ENCODE measurements around the gene MEGF8.
"Not testable (repeated sequence)": the region's sequence is repeated elsewhere in the genome, so short reads cannot be mapped to it uniquely, and the experiment has no call there.

MEGF8 gene

GRCh38 chr19:42333018-42333417, 7.6 kb downstream of the MEGF8 start:
- DNase-seq (ENCODE audit: low read depth): no peak

GRCh38 chr19:42333975-42334696, 8.7 kb downstream of the MEGF8 start:
- DNase-seq (ENCODE audit: low read depth): no peak

- DNase-seq (ENCODE audit: low read depth): no peak
Observed at GRCh38 chr19:42334697-42335373, 9.4 kb downstream of the MEGF8 start.

GRCh38 chr19:42335374-42335936, 10.0 kb downstream of the MEGF8 start:
- no peak for DNase-seq (ENCODE audit: low read depth)

GRCh38 chr19:42335971-42336370, 10.5 kb downstream of the MEGF8 start:
- DNase-seq (ENCODE audit: low read depth): no peak

GRCh38 chr19:42339126-42339860, 13.9 kb downstream of the MEGF8 start:
- not testable (repeated sequence) for DNase-seq (ENCODE audit: low read depth)

GRCh38 chr19:42339922-42340321, 14.5 kb downstream of the MEGF8 start:
- DNase-seq (ENCODE audit: low read depth): not testable (repeated sequence)

- no peak for DNase-seq (ENCODE audit: low read depth)
Observed at GRCh38 chr19:42343344-42344110, 18.1 kb downstream of the MEGF8 start.

- no peak for DNase-seq (ENCODE audit: low read depth)
Observed at GRCh38 chr19:42344336-42344893, 19.0 kb downstream of the MEGF8 start.

- DNase-seq (ENCODE audit: low read depth): no peak
Observed at GRCh38 chr19:42345191-42345812, 19.9 kb downstream of the MEGF8 start.

GRCh38 chr19:42348211-42348610, 22.8 kb downstream of the MEGF8 start:
- DNase-seq (ENCODE audit: low read depth): no peak

- DNase-seq (ENCODE audit: low read depth): no peak
Observed at GRCh38 chr19:42349378-42350107, 24.1 kb downstream of the MEGF8 start.

- no peak for DNase-seq (ENCODE audit: low read depth)
Observed at GRCh38 chr19:42350417-42350816, 25.0 kb downstream of the MEGF8 start.

- no peak for DNase-seq (ENCODE audit: low read depth)
Observed at GRCh38 chr19:42351079-42351735, 25.8 kb downstream of the MEGF8 start.

- DNase-seq (ENCODE audit: low read depth): no peak
Observed at GRCh38 chr19:42352301-42353259, 27.1 kb downstream of the MEGF8 start.

- DNase-seq (ENCODE audit: low read depth): no peak
Observed at GRCh38 chr19:42353341-42354015, 28.0 kb downstream of the MEGF8 start.

- DNase-seq (ENCODE audit: low read depth): no peak
Observed at GRCh38 chr19:42355896-42356295, 30.5 kb downstream of the MEGF8 start.

GRCh38 chr19:42356686-42357085, 31.3 kb downstream of the MEGF8 start:
- DNase-seq (ENCODE audit: low read depth): no peak

All from CMK (cell line).